Hepatocyte (in vitro differentiated cells): ENCODE data around the gene MYRF. TPM values are rescaled to one million over a fixed set of nuclear protein-coding genes. Genes with fewer than 3 reads are reported as not detected.

ENCODE experiments used
- DNase-seq: peaks from one replicate; pipeline ENCODE4 v3.0.0-alpha.2; 2016; ENCODE audit warnings: low spot score
- H2AFZ ChIP-seq: fragments of 200-600 bp; sonication (generic); 2 replicates; pipeline ENCODE4 v1.6.0; 2016; ENCODE audit warnings: antibody characterized with exemption, mild to moderate bottlenecking
- H3K27ac ChIP-seq: fragments of 200-600 bp; sonication (generic); 2 replicates; pipeline ENCODE4 v1.5.1; 2016; ENCODE audit warnings: mild to moderate bottlenecking
- H3K27me3 ChIP-seq: fragments of 200-600 bp; sonication (generic); 2 replicates; pipeline ENCODE4 v1.6.1; 2016
- H3K36me3 ChIP-seq: fragments of 200-600 bp; sonication (generic); replicated peaks from 2 replicates; pipeline ENCODE4 v1.5.1; 2016; ENCODE audit warnings: low read depth; ENCODE audit not compliant: insufficient read depth
- H3K4me1 ChIP-seq: fragments of 200-600 bp; sonication (generic); 2 replicates; pipeline ENCODE4 v1.5.1; 2016; ENCODE audit warnings: mild to moderate bottlenecking, moderate library complexity; ENCODE audit not compliant: insufficient read depth
- H3K4me2 ChIP-seq: fragments of 200-600 bp; sonication (generic); 2 replicates; pipeline ENCODE4 v1.6.0; 2016
- H3K4me3 ChIP-seq: fragments of 200-600 bp; sonication (generic); 2 replicates; pipeline ENCODE4 v1.5.1; 2016; ENCODE audit warnings: mild to moderate bottlenecking
- H3K79me2 ChIP-seq: fragments of 200-600 bp; sonication (generic); 2 replicates; pipeline ENCODE4 v1.6.0; 2017; ENCODE audit warnings: mild to moderate bottlenecking
- H3K9me2 ChIP-seq: fragments of 200-600 bp; sonication (generic); replicated peaks from 2 replicates; pipeline ENCODE4 v1.6.0; 2017; ENCODE audit warnings: mild to moderate bottlenecking; ENCODE audit not compliant: insufficient read depth
- H3K9me3 ChIP-seq: fragments of 200-600 bp; sonication (generic); 2 replicates; pipeline ENCODE4 v1.5.1; 2016; ENCODE audit warnings: low read depth, mild to moderate bottlenecking
- H4K20me1 ChIP-seq: fragments of 200-600 bp; sonication (generic); 2 replicates; pipeline ENCODE4 v1.6.0; 2016; ENCODE audit warnings: mild to moderate bottlenecking; ENCODE audit not compliant: insufficient read depth, poor library complexity, severe bottlenecking
- CTCF ChIP-seq: fragments of 200-600 bp; sonication (generic); IDR thresholded peaks from 2 replicates; pipeline ENCODE4 v1.5.1; 2016; ENCODE audit warnings: antibody characterized with exemption, mild to moderate bottlenecking; ENCODE audit not compliant: poor library complexity
- EZH2 ChIP-seq: fragments of 200-600 bp; sonication (generic); IDR thresholded peaks from 2 replicates; pipeline ENCODE4 v1.6.1; 2016; ENCODE audit warnings: antibody characterized with exemption, mild to moderate bottlenecking, borderline replicate concordance
- EZH2phosphoT487 ChIP-seq: fragments of 200-600 bp; sonication (generic); IDR thresholded peaks from one replicate; pipeline ENCODE4 v1.6.1; 2018; ENCODE audit warnings: antibody characterized with exemption, mild to moderate bottlenecking, low read depth, moderate library complexity; ENCODE audit not compliant: unreplicated experiment, severe bottlenecking
- WGBS: methylation state at CpG from one replicate; pipeline ENCODE4 v1.1.6; 2016; ENCODE audit warnings: low lambda C conversion rate; ENCODE audit errors: missing lambda C conversion rate; 5-methylcytosine and 5-hydroxymethylcytosine counted together
- polyA plus RNA-seq: library from polyadenylated mRNA; unstranded; fragments of >200 nt; fragmentation: Nextera tagmentation; extraction: Ambion mirVana; gene quantifications from 2 replicates; pipeline ENCODE4 v1.2.1, GENCODE V29; 2016
- total RNA-seq: library from RNA; depleted of rRNA; stranded (reverse); fragments of >200 nt; gene quantifications from 2 replicates; pipeline ENCODE4 v1.2.3, GENCODE V29; 2014

The MYRF gene
- total and polyA plus RNA-seq, 2 experiments from 2014 or later, result 57.3 to 96.7 TPM

- H3K36me3 ChIP-seq, result no peaks in the 10 kb centered on the region
- 94% methylated on average over 14 of the region's 15 CpGs for WGBS
- H3K9me2 ChIP-seq, result no peaks in the 10 kb centered on the region
Measured at GRCh38 chr11:61739413-61739812, 13.0 kb upstream of the MYRF start.

GRCh38 chr11:61739966-61740365 lies 12.5 kb upstream of the MYRF start:
- H2AFZ ChIP-seq, result no peak overlapping the region
- H3K36me3 ChIP-seq, result no peaks in the 10 kb centered on the region
- no peak overlapping the region for H3K4me3 ChIP-seq

More at GRCh38 chr11:61739413-61739812, 13.0 kb upstream of the MYRF start:
- no peak overlapping the region for H2AFZ ChIP-seq
- no peaks in the 10 kb centered on the region for H3K27me3 ChIP-seq
- H3K27ac ChIP-seq, result no peak overlapping the region
- no peaks in the 10 kb centered on the region for H3K79me2 ChIP-seq
- no peak overlapping the region for H3K4me3 ChIP-seq
- H4K20me1 ChIP-seq, result no peaks in the 10 kb centered on the region
- H3K4me1 ChIP-seq, result no peaks in the 10 kb centered on the region
- no peak for DNase-seq
- H3K9me3 ChIP-seq, result no peaks in the 10 kb centered on the region
- H3K4me2 ChIP-seq, result no peak overlapping the region
- TF ChIP-seq CTCF (no peak), EZH2phosphoT487 (no peak), EZH2 (no peak)

GRCh38 chr11:61742391-61742790 lies 10.0 kb upstream of the MYRF start:
- no peak for TF ChIP-seq CTCF
- no peak for TF ChIP-seq EZH2
- no peak for TF ChIP-seq EZH2phosphoT487
- no peaks in the 10 kb centered on the region for H3K27me3 ChIP-seq
- peaks cover 4% of the 10 kb centered on the region for H3K4me1 ChIP-seq
- DNase-seq, result no peak
- no peak overlapping the region for H2AFZ ChIP-seq
- no peak overlapping the region for H3K27ac ChIP-seq
- H3K4me2 ChIP-seq, result no peak overlapping the region
- no peaks in the 10 kb centered on the region for H3K79me2 ChIP-seq
- no peaks in the 10 kb centered on the region for H3K36me3 ChIP-seq
- H3K4me3 ChIP-seq, result no peak overlapping the region
- WGBS, result 95% methylated on average over 7 of the region's 7 CpGs
- H3K9me2 ChIP-seq, result no peaks in the 10 kb centered on the region
- no peaks in the 10 kb centered on the region for H3K9me3 ChIP-seq
- no peaks in the 10 kb centered on the region for H4K20me1 ChIP-seq

More at GRCh38 chr11:61739966-61740365, 12.5 kb upstream of the MYRF start:
- no peaks in the 10 kb centered on the region for H3K9me3 ChIP-seq
- no peaks in the 10 kb centered on the region for H4K20me1 ChIP-seq
- no peak overlapping the region for H3K27ac ChIP-seq
- DNase-seq, result no peak
- no peak overlapping the region for H3K4me2 ChIP-seq
- no peak for TF ChIP-seq EZH2phosphoT487
- TF ChIP-seq EZH2, result no peak
- no peak for TF ChIP-seq CTCF
- WGBS, result 72% methylated on average over 7 of the region's 7 CpGs
- no peaks in the 10 kb centered on the region for H3K79me2 ChIP-seq
- no peaks in the 10 kb centered on the region for H3K9me2 ChIP-seq
- no peaks in the 10 kb centered on the region for H3K4me1 ChIP-seq
- no peaks in the 10 kb centered on the region for H3K27me3 ChIP-seq
